GM19397 (cell line): Measurements from ENCODE around the gene PIK3C2B.
A peak's percentile ranks its signal among the peaks of the same experiment; 100 is the strongest.
"Not testable (repeated sequence)": the region's sequence is repeated elsewhere in the genome, so short reads cannot be mapped to it uniquely, and the experiment has no call there.

Source experiments
- ATAC-seq: cut with Tn5 transposase; IDR thresholded peaks from one replicate; pipeline ENCODE4 v1.9.1; 2021; ENCODE audit warnings: mild to moderate bottlenecking, moderate library complexity; ENCODE audit not compliant: unreplicated experiment

PIK3C2B gene

DNA sequence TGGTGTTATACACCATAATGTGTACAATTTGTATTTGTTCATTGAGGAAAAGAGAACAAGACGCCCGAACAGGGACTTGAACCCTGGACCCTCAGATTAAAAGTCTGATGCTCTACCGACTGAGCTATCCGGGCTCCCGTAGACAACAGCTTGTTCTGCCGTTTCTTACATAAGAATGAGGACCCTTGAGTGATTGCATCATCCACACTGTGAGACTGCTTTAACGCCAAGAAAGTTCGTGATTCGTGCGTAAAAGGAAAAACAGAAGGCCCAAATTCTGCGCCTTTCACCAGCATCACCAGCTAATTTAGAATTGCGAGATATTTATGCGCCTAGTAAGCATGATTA is 12.3 kb upstream of the PIK3C2B start:
- peak; percentile 62 for ATAC-seq

DNA sequence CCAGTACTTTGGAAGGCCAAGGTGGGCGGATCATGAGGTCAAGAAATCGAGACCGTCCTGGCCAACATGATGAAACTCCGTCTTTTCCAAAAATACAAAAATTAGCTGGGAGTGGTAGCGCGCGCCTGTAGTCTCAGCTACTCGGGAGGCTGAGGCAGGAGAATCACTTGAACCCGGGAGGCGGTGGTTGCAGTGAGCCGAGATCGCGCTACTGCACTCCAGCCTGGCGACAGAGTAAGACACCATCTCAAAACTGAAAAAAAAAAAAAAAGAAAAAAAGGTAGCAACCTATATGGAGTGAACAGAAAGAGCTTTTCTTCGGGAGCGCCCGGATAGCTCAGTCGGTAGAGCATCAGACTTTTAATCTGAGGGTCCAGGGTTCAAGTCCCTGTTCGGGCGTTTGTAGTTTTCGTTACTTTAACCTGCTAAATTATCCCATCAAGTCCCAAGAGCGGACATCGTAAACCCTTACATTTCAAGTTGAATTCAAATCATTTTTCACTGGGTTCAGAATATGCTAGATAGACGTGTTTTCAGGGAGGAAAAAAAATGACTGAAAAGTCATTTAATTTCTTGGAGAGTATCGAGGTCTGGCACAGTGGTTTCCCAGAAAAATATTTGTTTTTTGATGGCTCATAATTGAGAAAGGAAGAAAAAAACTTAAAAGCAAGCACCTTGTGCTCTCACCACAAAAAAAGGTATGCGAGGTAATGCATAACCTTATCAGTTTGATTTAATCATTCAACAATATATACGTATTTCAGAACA is 11.8 kb upstream of the PIK3C2B start:
- ATAC-seq, result peak; percentile 56

DNA sequence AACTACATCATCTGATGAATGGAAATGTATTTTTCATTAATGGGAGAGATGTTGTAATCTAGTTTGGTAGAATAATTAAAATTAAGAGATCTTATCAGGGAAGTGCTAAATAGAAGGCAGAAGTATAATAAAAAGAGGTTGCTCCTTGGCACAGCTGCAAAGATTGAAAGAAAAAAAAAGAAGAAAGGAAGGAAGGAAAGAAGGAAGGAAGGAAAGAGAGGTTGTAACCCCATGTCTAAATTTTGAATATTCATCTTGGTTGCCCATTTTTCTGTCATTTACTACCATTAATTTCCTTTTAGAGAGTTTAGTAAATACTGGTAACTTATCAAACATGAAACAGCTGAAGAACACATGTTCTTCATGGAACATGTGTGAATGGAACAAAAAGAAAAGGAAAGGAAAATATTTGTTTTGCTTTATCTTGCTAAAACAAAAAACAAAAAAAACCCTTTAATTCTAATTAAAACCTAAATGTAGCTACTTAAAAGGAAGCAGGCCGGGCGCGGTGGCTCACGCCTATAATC is 11.1 kb upstream of the PIK3C2B start:
- no peak for ATAC-seq

DNA sequence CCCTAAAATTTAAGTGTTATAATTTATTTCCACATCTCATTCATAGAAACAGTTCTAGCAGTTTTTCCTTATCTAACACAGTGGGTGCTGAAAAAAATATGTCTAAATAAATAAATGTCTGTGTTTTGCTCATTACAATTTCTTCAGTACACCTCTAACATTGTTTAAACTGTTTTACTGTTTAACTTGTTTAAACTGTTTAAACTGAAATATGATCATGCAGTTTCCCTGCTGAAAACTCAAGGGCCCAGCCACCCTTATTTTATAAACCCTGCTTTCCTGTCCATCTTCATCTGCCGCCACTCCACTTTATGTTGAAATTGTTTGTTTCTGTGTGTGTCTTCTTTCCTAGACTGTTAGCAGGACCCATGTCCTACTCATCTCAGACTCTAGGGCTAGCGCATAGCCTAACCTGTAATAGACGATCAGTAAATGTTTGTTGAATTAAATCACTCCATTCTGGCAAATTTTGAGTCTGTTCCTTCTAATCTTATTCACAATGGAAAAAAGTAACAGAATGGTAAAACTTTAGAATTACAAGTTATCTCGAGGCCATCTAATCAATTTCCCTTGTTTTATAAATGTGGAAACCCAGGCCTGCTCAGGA is 9.4 kb upstream of the PIK3C2B start:
- no peak for ATAC-seq

DNA sequence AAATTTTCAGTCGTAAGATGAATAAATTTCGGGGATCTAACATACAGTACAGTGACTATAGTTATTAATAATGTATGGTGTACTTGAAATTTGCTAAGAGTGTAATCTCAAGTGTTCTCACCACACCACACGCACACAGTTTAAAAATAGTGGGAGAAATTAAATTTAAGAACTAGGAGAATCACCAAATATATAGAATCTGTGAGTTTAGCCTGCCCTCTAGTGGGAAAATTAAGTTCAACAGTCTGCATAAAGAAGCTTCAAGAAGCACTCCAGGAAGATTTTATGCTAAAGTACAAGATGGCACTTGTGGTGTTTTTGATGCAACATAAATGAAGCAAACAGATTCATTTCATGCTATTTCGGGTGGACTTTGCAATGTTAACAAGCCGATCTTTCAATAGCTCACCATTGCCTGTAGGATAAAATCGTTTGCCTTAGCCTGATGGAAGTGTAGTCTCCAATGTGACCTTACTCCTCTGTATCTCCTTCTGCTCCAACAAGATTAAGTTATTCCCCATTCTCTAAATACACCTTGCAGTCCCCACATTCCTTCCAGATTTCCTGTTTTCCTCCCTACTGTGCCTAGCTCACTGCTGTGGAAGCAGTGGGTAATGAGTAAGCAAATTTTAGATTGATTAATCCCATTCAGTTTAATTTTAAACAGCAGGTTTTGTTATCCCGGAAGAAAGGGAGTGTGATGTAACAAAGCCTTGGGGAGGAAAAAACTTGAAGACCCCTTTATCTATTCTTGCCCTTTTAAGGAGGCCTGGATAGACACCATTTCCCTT is 8.7 kb upstream of the PIK3C2B start:
- ATAC-seq, result no peak

DNA sequence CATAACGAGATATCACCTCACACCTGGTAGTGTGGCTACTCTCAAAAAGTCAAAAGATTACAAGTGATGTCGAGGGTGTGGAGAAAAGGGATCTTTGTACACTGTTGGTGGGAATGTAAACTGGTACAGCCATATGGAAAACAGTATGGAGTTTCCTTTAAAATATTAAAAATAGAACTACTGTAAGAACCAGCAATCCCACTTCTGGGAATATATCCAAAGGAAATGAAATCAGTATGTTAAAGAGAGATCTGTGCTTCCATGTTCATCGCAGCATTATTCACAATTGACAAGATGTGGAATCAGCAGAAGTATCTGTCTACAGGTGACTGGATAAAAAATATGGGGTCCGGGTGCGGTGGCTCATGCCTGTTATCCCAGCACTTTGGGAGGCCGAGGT is 7.6 kb upstream of the PIK3C2B start:
- no peak for ATAC-seq

DNA sequence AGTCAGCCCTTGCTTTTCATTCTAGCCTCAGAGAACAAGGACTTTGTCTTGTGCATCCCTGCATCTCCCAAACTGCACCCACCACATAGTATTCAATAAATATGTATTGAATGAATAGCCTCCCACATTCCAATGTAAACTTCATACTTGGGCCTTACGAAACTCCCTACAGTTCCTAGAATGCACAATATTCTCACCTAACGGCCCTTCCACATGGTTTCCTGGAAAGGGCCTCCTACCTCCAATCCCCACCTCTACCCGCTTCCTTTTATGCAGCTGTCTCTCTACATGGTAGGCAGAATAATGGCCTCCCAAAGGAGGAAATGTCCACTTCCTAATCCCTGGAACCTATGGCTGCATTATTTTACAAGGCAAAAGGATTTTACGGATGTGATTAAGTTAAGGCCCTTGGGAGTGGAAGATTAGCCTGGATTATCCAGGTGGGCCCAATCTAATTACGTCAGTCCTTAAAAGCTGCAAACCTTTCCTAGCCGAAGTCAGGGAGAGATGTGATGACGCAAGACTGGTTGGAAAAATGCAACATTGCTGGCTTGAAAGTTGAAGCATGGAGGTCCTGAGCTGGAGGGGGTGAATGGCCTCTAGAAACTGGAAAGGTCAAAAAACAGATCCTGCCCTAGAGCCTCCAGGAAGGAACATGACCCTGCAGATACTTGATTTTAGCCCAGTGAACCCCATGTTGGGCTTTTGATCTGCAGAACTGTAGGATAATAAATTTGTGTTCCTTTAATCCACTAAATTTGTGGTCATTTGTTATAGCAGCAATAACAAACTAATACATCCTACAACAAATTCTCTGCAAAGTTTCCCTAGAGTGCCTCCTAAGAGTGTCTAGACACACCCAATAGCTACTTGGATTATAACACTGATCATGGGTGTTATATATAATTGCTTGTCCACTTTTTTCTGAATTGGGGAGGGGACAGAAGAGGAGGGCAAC is 5.2 kb upstream of the PIK3C2B start:
- ATAC-seq, result no peak

DNA sequence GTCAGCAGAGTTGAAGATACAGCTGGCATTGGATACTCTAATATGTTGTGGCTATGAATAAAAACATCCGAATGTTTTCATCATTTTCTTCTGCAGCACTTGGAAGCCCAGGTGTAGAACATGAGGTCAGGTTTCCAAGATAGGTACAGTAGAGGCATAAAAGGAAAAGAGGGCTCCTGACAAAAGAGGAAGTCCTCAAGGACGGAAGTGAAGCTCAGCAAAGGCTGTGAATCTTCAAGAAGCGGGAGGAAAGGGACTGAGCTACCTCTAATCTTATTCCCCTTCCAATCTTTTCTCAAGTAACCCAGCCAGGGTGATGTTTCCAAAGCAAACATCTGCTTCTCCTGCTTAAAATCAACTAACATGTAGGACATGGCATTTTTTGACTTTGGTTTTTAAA is 4.4 kb upstream of the PIK3C2B start:
- ATAC-seq, result no peak

DNA sequence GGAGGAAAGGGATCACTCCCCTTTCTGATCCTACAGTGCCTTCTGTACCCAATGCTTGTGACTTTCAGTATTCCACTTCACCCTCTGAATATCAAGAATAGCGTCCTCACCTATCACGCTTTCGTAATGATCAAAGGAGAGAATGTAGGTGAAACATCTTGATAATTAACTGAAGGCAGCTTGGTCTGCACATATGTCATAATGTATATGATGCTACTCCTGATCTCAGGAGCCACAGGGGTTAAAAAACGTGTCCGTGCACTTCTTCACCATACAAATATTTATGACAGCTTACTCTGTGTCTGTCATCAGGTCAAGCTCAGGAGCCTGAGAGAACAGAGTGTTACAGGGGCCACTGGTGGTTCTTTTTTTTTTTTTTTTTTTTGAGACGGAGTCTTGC is 1.2 kb upstream of the PIK3C2B start:
- ATAC-seq, result no peak

DNA sequence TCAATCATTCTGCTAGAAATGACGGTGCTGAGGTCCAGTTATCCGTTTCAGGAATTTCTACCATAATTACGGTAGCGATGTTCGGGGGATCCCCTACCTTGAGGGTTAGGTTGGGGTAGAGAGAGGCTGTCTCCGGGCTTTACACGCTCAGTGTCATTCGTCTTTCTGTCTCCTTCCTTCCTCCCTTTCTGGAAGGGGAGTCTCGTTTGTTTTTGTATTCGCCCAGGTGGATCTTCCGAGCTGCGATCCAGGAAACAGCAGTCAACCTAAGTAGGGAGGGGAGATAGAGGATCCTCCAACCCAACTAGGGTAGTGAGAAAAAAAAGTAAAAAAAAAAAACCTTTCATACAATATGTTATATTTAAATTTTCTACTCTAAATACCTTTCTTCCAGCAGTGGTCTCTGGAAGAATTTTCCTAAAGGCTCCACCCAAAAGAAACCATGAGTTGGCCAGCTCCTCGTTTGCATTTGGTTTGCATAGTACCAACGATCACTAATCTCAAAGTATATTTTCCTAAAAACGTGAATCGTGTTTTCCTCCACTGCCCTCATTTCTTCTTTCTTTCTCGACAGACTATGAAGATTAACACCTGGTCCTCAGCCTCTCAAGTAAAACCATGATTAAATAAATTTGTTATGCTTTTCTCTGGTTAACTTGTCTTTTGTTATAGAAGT is 611 bp upstream of the PIK3C2B start:
- peak; percentile 11 for ATAC-seq

DNA sequence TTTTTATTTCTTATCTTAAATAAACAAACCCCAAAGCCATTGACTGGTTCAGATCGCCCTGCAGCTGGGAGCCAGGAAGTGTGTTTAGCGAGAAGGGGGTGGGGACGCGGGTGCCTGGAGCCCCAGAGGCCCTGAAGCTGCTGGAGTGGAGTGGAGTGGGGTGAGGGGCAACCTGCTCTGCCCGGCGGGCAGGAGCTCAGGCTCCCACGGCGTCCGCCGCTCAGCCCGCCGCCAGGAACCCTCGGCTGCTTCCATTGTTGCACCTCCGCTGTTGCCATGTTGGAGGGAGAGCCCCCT is 673 bp downstream of the PIK3C2B start:
- peak; percentile 25 for ATAC-seq

DNA sequence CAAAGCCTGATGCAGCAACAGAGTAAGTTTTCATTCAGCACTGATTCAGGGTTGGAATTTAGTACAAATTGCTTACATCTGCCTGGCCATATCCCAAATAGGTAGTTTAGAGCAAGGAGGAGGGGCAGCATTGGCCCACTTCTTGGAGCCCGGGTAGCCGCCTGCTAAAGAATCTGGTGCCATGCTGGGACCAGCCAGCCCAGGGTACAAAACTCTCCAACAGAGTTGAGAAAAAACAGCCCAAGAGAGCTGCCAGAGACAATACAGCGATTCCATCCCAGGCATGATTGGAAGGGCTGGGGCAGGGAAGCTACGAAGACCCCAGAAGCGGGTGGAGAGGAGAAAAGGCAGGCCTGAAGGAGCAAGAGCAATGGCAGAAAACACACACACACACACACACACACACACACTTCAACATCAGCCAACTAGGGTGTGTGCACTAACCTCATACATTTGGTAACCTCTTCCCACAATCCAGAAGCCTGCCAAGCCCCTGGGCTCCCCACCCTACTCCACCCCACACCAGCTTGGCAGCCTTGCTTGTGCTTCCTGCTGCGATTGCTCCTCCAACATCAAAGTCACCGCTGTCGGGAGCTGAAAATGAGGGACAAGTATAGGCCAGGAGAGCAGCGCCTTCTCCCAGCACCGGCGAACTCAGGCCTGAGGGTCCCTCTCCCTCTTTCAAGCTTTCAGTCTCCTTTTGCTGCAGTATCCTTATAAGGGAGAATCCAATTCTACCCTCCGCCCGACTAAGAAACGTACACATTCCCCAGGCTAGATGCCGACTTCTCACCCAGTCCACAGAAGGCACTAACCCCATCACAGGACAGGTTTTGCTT is 1.2 kb downstream of the PIK3C2B start:
- ATAC-seq, result no peak

DNA sequence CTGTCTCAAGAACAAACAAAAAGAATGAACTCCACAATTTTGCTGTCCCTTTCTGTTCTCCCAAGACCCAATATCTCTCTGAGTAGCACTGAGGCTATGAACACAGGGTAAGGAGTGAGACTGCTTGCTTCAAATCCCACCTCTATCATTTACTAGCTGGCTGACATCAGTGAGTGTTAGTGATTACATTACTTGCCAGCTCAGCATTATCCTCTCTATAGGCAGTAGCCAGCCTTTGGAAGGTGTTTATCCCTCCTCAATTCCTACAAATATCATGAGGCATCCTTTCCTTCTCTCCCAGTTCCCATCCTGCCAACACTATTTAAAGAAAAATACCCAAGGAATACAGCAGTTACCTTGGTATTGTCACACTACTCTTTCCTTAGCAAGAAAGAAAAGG is 3.0 kb downstream of the PIK3C2B start:
- no peak for ATAC-seq

DNA sequence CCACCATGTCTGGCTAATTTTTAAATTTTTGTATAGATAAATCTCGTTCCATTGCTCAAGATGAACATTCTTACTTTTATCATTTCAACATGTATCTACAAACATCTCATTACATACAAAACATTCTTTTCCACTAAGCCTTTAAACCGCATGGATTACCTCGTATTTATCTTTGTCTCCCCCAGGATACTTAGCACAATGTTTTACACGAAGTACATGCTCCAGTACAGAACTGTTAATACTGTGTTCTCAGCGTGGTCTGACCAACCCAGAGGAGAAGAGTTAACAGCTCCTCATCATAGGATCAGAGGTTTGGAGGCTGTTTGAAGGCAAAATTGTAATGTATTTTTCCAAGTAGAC is 7.4 kb downstream of the PIK3C2B start:
- ATAC-seq, result no peak

DNA sequence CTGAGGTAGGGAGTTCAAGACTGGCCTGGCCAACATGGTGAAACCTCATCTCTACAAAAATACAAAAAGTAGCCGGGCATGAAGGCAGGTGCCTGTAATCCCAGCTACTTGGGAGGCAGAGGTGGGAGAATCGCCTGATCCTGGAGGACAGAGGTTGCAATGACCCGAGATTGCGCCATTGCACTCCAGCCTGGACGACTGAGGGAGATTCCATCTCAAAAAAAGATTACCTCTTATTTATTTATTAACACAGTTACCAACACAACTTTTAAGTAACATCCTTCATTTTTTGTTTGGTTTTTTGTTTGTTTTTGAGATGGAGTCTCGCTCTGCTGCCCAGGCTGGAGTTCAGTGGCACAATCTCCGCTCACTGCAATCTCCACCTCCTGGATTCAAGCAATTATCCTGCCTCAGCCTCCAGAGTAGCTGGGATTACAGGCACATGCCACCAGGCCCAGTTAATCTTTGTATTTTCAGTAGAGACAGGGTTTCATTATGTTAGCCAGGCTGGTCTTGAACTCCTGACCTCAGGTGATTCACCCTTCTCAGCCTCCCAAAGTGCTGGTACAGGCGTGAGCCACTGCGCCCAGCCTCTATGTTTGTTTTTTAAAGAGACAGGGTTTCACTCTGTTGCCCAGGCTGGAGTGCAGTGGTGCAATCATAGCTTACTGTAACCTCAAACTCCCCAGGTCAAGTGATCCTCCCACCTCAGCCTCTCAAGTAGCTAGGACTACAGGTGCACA is 7.9 kb downstream of the PIK3C2B start:
- ATAC-seq, result not testable (repeated sequence)

DNA sequence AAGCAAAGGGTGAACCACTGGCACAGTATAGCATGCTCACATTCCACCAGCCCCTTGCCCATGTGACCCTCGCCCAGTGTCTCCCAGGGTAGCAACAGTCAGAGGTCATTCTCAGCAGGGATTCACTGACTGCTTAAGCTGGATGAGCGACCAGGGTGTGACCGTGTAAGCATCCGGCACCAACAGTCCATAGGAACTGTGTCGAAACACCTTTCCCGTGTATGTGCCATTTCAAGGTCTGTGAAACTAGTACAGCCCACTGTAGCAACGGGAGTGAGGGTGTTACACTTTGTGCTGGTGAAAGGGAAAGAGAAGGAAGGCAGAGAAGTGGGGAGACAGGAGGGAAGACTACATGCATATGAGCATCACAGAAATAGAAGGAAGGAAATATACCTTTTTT is 10.8 kb downstream of the PIK3C2B start:
- ATAC-seq, result no peak

DNA sequence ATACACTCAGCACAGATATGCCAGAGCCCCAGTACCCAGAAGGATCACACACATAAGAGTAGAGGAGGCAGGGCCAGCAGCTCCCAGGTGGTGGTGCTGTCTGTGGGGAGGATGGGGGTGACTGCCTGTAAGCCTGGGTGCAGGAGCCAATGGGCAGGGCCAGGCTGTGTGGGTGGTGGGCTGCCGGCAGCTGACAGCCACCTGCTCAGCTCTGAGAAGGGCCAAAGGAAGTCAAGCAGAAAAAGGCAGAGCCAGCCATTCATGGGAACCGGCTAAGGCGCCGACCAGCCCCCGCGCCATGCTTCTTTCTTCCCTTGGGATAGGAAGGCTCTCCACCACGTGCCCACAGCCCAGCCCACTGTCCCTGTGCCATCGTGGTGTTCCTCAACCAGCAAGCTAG is 14.1 kb downstream of the PIK3C2B start:
- ATAC-seq, result peak; percentile 63

DNA sequence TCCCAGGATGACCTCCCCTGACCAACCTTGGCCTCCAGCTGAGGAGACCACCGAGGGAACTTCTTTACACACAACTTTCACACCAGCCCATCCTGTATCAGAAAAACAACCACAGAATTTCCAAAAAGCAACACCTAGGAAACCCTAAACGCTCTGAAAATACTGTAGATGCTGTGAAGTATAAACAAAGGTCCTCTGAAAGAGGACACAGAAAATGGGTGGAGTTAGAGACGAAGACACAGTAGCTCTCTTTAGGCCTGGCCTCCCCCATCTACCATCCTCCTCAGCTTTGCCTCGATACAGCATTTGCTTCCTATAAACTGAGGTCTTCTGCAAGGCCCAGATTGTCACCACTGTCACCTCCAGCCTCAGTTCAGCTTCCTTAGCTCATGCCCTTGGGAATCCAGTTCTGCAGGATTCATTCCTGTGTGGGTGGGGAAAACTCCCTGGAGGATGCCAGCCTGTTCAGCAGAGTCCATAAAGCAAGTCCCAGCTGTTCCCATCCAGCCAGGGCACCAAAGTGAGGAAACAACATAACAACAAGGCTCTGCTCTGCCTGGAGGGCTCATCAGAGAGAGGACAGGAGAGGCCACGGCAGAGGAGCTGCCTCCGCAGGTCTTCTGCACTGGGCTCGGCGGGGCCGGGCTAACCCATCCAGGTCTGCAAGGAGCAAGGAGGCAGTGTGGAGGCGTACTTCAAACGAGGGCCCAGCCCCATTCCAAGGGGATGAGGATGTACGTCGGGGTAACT is 15.0 kb downstream of the PIK3C2B start:
- ATAC-seq, result no peak
